EL (cell line): ENCODE results near the gene NCOA4.
"Not testable (repeated sequence)": the region's sequence is repeated elsewhere in the genome, so short reads cannot be mapped to it uniquely, and the experiment has no call there.

ENCODE experiments used
- DNase-seq: peaks from one replicate; pipeline ENCODE4 v3.0.0-alpha.2; 2016

NCOA4 gene

GRCh38 chr10:46030091-46030937 is at the start of gene NCOA4:
TSS of gene NCOA4 (minus strand) at chr10:46030623. CDS start at chr10:46016680, 13,943 bp downstream.
- peak; percentile 98 for DNase-seq

- peak; percentile 45 for DNase-seq
Observed at GRCh38 chr10:46079831-46080585, 49.6 kb upstream of the NCOA4 start.

- DNase-seq: no peak
Observed at GRCh38 chr10:46077731-46078413, 47.4 kb upstream of the NCOA4 start.

GRCh38 chr10:46077141-46077554 is 46.7 kb upstream of the NCOA4 start:
- DNase-seq: peak; percentile 13

- DNase-seq: no peak
Observed at GRCh38 chr10:46075869-46076268, 45.4 kb upstream of the NCOA4 start.

GRCh38 chr10:46074196-46074946 is 43.9 kb upstream of the NCOA4 start:
- no peak for DNase-seq

GRCh38 chr10:46073564-46073963 is 43.1 kb upstream of the NCOA4 start:
- DNase-seq: no peak

GRCh38 chr10:46070749-46071148 is 40.3 kb upstream of the NCOA4 start:
- DNase-seq: no peak

GRCh38 chr10:46069771-46070463 is 39.5 kb upstream of the NCOA4 start:
- DNase-seq: peak; percentile 15

- no peak for DNase-seq
Observed at GRCh38 chr10:46068905-46069304, 38.5 kb upstream of the NCOA4 start.

- no peak for DNase-seq
Observed at GRCh38 chr10:46068117-46068516, 37.7 kb upstream of the NCOA4 start.

GRCh38 chr10:46064269-46064817 is 33.9 kb upstream of the NCOA4 start:
- DNase-seq: no peak

- no peak for DNase-seq
Observed at GRCh38 chr10:46062723-46063428, 32.5 kb upstream of the NCOA4 start.

GRCh38 chr10:46060706-46061105 is 30.3 kb upstream of the NCOA4 start:
- DNase-seq: no peak

GRCh38 chr10:46057927-46058326 is 27.5 kb upstream of the NCOA4 start:
- not testable (repeated sequence) for DNase-seq

- no peak for DNase-seq
Observed at GRCh38 chr10:46057038-46057437, 26.6 kb upstream of the NCOA4 start.

GRCh38 chr10:46055771-46056170 is 25.3 kb upstream of the NCOA4 start:
- no peak for DNase-seq

GRCh38 chr10:46053534-46054434 is 23.4 kb upstream of the NCOA4 start:
- DNase-seq: no peak

- no peak for DNase-seq
Observed at GRCh38 chr10:46052791-46053375, 22.5 kb upstream of the NCOA4 start.
